Measurements from ENCODE around the gene MYH15. TPM values are rescaled to one million over a fixed set of nuclear protein-coding genes. Genes with fewer than 3 reads are reported as not detected.

MYH15 gene
- polyA plus RNA-seq, 4 donors = 0.27 to 0.48 (median 0.35) TPM; not detected in 1

GRCh38 chr3:108378153-108378951 is 132.0 kb downstream of the MYH15 start:
- no peak for FAIRE-seq
- WGBS, 3 donors = 82 to 93% (median 93%) methylated on average over 4 of the region's 4 CpGs
- Histone ChIP-seq H3K27ac (ENCODE audit: low read depth in 1 of 3, low read length in 2 of 3) (no peak overlapping the region), H3K27me3 (ENCODE audit: control insufficient read depth in 3 of 3, insufficient read depth in 3 of 3, low read length in 3 of 3) (no peaks in the 10 kb centered on the region), H3K4me1 (ENCODE audit: control insufficient read depth in 3 of 3, insufficient read depth in 2 of 3, low read depth in 1 of 3, low read length in 2 of 3) (no peaks in the 10 kb centered on the region), H3K9me3 (ENCODE audit: control insufficient read depth in 2 of 2, insufficient read depth in 1 of 2, low read depth in 1 of 2, low read length in 1 of 2) (no peaks in the 10 kb centered on the region), H3K36me3 (ENCODE audit: control insufficient read depth in 3 of 3, insufficient read depth in 2 of 3, low read depth in 1 of 3, low read length in 3 of 3) (no peaks in the 10 kb centered on the region), H3K4me3 (ENCODE audit: low read depth in 1 of 3, low read length in 3 of 3) (no peak overlapping the region)
- DNase-seq = no peak

GRCh38 chr3:108377384-108377783 is 133.0 kb downstream of the MYH15 start:
- DNase-seq (no peak), FAIRE-seq (no peak)
- 76 to 85% (median 80%) methylated on average over 1 of the region's 1 CpG for WGBS, 3 donors
- H3K27me3 ChIP-seq (ENCODE audit: control insufficient read depth in 3 of 3, insufficient read depth in 3 of 3, low read length in 3 of 3) = no peaks in the 10 kb centered on the region
- peak overlapping the region in 1 of 3 donors; percentile 11 for H3K27ac ChIP-seq (ENCODE audit: low read depth in 1 of 3, low read length in 2 of 3)
- H3K36me3 ChIP-seq (ENCODE audit: control insufficient read depth in 3 of 3, insufficient read depth in 2 of 3, low read depth in 1 of 3, low read length in 3 of 3) = no peaks in the 10 kb centered on the region
- no peaks in the 10 kb centered on the region for H3K9me3 ChIP-seq (ENCODE audit: control insufficient read depth in 2 of 2, insufficient read depth in 1 of 2, low read depth in 1 of 2, low read length in 1 of 2)
- no peaks in the 10 kb centered on the region for H3K4me1 ChIP-seq (ENCODE audit: control insufficient read depth in 3 of 3, insufficient read depth in 2 of 3, low read depth in 1 of 3, low read length in 2 of 3)
- no peak overlapping the region for H3K4me3 ChIP-seq (ENCODE audit: low read depth in 1 of 3, low read length in 3 of 3)

GRCh38 chr3:108376026-108376425 is 134.4 kb downstream of the MYH15 start:
- H3K9me3 ChIP-seq (ENCODE audit: control insufficient read depth in 2 of 2, insufficient read depth in 1 of 2, low read depth in 1 of 2, low read length in 1 of 2) = no peaks in the 10 kb centered on the region
- H3K4me3 ChIP-seq (ENCODE audit: low read depth in 1 of 3, low read length in 3 of 3) = no peak overlapping the region
- FAIRE-seq = no peak
- 0% methylated on average over 1 of the region's 1 CpG for WGBS, 3 donors
- H3K36me3 ChIP-seq (ENCODE audit: control insufficient read depth in 3 of 3, insufficient read depth in 2 of 3, low read depth in 1 of 3, low read length in 3 of 3) = no peaks in the 10 kb centered on the region
- H3K4me1 ChIP-seq (ENCODE audit: control insufficient read depth in 3 of 3, insufficient read depth in 2 of 3, low read depth in 1 of 3, low read length in 2 of 3) = no peaks in the 10 kb centered on the region
- no peaks in the 10 kb centered on the region for H3K27me3 ChIP-seq (ENCODE audit: control insufficient read depth in 3 of 3, insufficient read depth in 3 of 3, low read length in 3 of 3)
- no peak overlapping the region for H3K27ac ChIP-seq (ENCODE audit: low read depth in 1 of 3, low read length in 2 of 3)
- no peak for DNase-seq

DNA sequence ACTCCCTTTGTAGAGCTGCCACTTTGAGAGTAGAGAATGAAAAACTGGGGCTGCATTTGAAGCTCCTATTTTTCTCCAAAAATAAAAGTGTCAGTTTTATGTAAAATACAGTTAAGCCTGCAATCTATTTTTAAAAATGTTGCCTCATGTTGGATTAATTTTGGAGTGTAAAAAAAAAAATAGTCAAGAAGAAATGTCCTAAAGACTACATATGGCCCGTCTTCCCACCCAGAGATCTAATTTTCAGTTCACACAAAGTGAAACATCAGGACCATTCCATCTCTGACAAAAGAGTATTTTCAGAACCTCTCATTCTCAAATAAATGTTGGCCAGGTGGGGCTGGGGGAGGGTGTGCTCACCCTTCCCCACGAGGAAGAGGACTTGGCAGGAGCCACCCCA is 151.4 kb downstream of the MYH15 start:
- H3K36me3 ChIP-seq (ENCODE audit: control insufficient read depth in 3 of 3, insufficient read depth in 2 of 3, low read depth in 1 of 3, low read length in 3 of 3) = peaks cover 0 to 13% (median 5%) of the 10 kb centered on the region in 3 donors
- 79 to 87% (median 84%) methylated on average over 2 of the region's 2 CpGs for WGBS, 3 donors
- FAIRE-seq = no peak

DNA sequence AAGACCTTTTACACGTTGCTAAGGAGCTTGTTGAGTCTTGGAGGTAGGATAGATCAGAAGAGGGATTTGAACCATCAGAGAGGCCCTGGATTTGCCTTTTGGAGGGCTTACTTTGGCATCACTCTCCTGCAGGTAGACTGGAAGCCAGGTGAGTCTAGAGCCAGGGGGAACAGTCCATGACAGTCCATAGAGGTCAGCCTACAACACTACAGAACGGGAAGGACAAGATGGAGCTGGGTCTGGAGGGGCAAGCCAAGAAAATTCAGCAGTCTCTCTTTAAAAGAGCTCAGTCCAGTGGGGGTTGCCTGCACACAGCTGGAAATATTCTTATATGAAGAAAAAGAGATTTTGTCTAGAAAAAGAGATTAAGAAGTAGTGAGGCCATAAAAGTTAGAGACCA is 153.4 kb downstream of the MYH15 start:
- whole genome bisulfite sequencing, 3 donors = 79 to 86% (median 82%) methylated on average over 2 of the region's 2 CpGs
- H3K4me3 ChIP-seq (ENCODE audit: low read depth in 1 of 3, low read length in 3 of 3) = no peak overlapping the region
- H3K27ac ChIP-seq (ENCODE audit: low read depth in 1 of 3, low read length in 2 of 3) = no peak overlapping the region
- FAIRE-seq (no peak), DNase-seq (no peak)
- no peaks in the 10 kb centered on the region for H3K9me3 ChIP-seq (ENCODE audit: control insufficient read depth in 2 of 2, insufficient read depth in 1 of 2, low read depth in 1 of 2, low read length in 1 of 2)
- no peaks in the 10 kb centered on the region for H3K27me3 ChIP-seq (ENCODE audit: control insufficient read depth in 3 of 3, insufficient read depth in 3 of 3, low read length in 3 of 3)
- H3K36me3 ChIP-seq (ENCODE audit: control insufficient read depth in 3 of 3, insufficient read depth in 2 of 3, low read depth in 1 of 3, low read length in 3 of 3) = peaks cover 0 to 10% (median 5%) of the 10 kb centered on the region in 3 donors
- no peaks in the 10 kb centered on the region for H3K4me1 ChIP-seq (ENCODE audit: control insufficient read depth in 3 of 3, insufficient read depth in 2 of 3, low read depth in 1 of 3, low read length in 2 of 3)

More for the DNA sequence above, 151.4 kb downstream of the MYH15 start:
- DNase-seq = no peak
- Histone ChIP-seq H3K4me1 (ENCODE audit: control insufficient read depth in 3 of 3, insufficient read depth in 2 of 3, low read depth in 1 of 3, low read length in 2 of 3) (no peaks in the 10 kb centered on the region), H3K27me3 (ENCODE audit: control insufficient read depth in 3 of 3, insufficient read depth in 3 of 3, low read length in 3 of 3) (no peaks in the 10 kb centered on the region), H3K9me3 (ENCODE audit: control insufficient read depth in 2 of 2, insufficient read depth in 1 of 2, low read depth in 1 of 2, low read length in 1 of 2) (no peaks in the 10 kb centered on the region), H3K27ac (ENCODE audit: low read depth in 1 of 3, low read length in 2 of 3) (no peak overlapping the region), H3K4me3 (ENCODE audit: low read depth in 1 of 3, low read length in 3 of 3) (no peak overlapping the region)

DNA sequence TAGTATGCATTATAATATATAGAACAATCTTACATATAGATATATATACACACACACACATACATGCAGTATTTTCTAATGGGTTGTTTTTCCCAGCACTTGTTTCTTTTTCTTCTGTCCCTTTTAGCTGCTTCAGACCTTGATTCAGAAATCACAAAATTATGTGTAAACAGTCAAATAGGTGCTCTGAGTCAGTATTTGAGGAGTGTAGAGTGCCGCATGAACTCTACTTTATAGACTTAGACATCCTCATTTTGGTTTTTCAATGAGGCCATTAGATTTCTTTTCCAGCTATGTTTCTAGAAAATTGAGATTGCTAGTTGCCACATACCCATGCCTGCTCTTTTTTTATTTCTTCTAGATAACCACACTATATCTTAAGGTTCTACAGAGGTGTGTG is 155.8 kb downstream of the MYH15 start:
- WGBS, 3 donors = 91 to 100% (median 93%) methylated on average over 1 of the region's 1 CpG
- peaks cover 0 to 8% (median 5%) of the 10 kb centered on the region in 3 donors for H3K36me3 ChIP-seq (ENCODE audit: control insufficient read depth in 3 of 3, insufficient read depth in 2 of 3, low read depth in 1 of 3, low read length in 3 of 3)
- no peak overlapping the region for H3K27ac ChIP-seq (ENCODE audit: low read depth in 1 of 3, low read length in 2 of 3)
- no peak overlapping the region for H3K4me3 ChIP-seq (ENCODE audit: low read depth in 1 of 3, low read length in 3 of 3)
- H3K4me1 ChIP-seq (ENCODE audit: control insufficient read depth in 3 of 3, insufficient read depth in 2 of 3, low read depth in 1 of 3, low read length in 2 of 3) = no peaks in the 10 kb centered on the region
- no peaks in the 10 kb centered on the region for H3K27me3 ChIP-seq (ENCODE audit: control insufficient read depth in 3 of 3, insufficient read depth in 3 of 3, low read length in 3 of 3)
- no peaks in the 10 kb centered on the region for H3K9me3 ChIP-seq (ENCODE audit: control insufficient read depth in 2 of 2, insufficient read depth in 1 of 2, low read depth in 1 of 2, low read length in 1 of 2)
- DNase-seq (no peak), FAIRE-seq (no peak)

GRCh38 chr3:108352176-108352575 is 158.2 kb downstream of the MYH15 start:
- Histone ChIP-seq H3K4me1 (ENCODE audit: control insufficient read depth in 3 of 3, insufficient read depth in 2 of 3, low read depth in 1 of 3, low read length in 2 of 3) (no peaks in the 10 kb centered on the region), H3K36me3 (ENCODE audit: control insufficient read depth in 3 of 3, insufficient read depth in 2 of 3, low read depth in 1 of 3, low read length in 3 of 3) (peaks cover 0 to 6% (median 3%) of the 10 kb centered on the region in 3 donors), H3K27ac (ENCODE audit: low read depth in 1 of 3, low read length in 2 of 3) (no peak overlapping the region), H3K27me3 (ENCODE audit: control insufficient read depth in 3 of 3, insufficient read depth in 3 of 3, low read length in 3 of 3) (no peaks in the 10 kb centered on the region), H3K9me3 (ENCODE audit: control insufficient read depth in 2 of 2, insufficient read depth in 1 of 2, low read depth in 1 of 2, low read length in 1 of 2) (no peaks in the 10 kb centered on the region), H3K4me3 (ENCODE audit: low read depth in 1 of 3, low read length in 3 of 3) (no peak overlapping the region)
- 54 to 86% (median 64%) methylated on average over 3 of the region's 3 CpGs for WGBS, 3 donors
- DNase-seq (no peak), FAIRE-seq (no peak)

- Histone ChIP-seq H3K27me3 (ENCODE audit: control insufficient read depth in 3 of 3, insufficient read depth in 3 of 3, low read length in 3 of 3) (no peaks in the 10 kb centered on the region), H3K4me3 (ENCODE audit: low read depth in 1 of 3, low read length in 3 of 3) (no peak overlapping the region), H3K36me3 (ENCODE audit: control insufficient read depth in 3 of 3, insufficient read depth in 2 of 3, low read depth in 1 of 3, low read length in 3 of 3) (peaks cover 0 to 6% (median 2%) of the 10 kb centered on the region in 3 donors), H3K9me3 (ENCODE audit: control insufficient read depth in 2 of 2, insufficient read depth in 1 of 2, low read depth in 1 of 2, low read length in 1 of 2) (no peaks in the 10 kb centered on the region), H3K4me1 (ENCODE audit: control insufficient read depth in 3 of 3, insufficient read depth in 2 of 3, low read depth in 1 of 3, low read length in 2 of 3) (no peaks in the 10 kb centered on the region), H3K27ac (ENCODE audit: low read depth in 1 of 3, low read length in 2 of 3) (no peak overlapping the region)
- no peak for FAIRE-seq
- 88 to 97% (median 93%) methylated on average over 5 of the region's 5 CpGs for WGBS, 3 donors
- DNase-seq = no peak
Measured at GRCh38 chr3:108346301-108347227, 163.8 kb downstream of the MYH15 start.
